Measurements from ENCODE around the gene CTAGE9.

DNA sequence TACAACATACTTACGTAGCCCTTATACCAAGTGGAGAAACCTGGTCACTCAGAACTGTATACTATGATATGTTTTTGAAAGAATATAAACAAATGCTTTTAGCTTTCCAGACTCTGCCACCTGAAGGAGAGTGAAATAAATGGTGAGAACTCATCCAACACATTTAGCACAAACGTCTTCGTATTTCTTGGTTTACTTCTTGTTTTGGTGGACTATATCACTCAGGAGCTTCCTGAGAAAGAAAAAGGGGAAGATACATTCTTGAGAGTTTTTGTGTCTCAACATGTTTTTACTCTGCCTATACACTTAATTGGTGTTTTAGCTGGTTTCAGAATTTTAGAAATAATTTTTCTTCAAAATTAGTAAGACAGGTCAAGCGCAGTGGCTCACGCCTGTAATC, 19.4 kb upstream of the CTAGE9 start:
- TF ChIP-seq, protein P1, sequence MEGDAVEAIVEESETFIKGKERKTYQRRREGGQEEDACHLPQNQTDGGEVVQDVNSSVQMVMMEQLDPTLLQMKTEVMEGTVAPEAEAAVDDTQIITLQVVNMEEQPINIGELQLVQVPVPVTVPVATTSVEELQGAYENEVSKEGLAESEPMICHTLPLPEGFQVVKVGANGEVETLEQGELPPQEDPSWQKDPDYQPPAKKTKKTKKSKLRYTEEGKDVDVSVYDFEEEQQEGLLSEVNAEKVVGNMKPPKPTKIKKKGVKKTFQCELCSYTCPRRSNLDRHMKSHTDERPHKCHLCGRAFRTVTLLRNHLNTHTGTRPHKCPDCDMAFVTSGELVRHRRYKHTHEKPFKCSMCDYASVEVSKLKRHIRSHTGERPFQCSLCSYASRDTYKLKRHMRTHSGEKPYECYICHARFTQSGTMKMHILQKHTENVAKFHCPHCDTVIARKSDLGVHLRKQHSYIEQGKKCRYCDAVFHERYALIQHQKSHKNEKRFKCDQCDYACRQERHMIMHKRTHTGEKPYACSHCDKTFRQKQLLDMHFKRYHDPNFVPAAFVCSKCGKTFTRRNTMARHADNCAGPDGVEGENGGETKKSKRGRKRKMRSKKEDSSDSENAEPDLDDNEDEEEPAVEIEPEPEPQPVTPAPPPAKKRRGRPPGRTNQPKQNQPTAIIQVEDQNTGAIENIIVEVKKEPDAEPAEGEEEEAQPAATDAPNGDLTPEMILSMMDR (IDR thresholded peaks at IDR 0.05; ENCODE audit: low read length), result no peak
- no peak for TF ChIP-seq EZH2 (IDR thresholded peaks at IDR 0.05; ENCODE audit: borderline replicate concordance, low read length)

Data from OCI-LY1 (cell line).